HG03066 (cell line): ENCODE results near the gene SFTPD.

ENCODE experiments used
- ATAC-seq: cut with Tn5 transposase; IDR thresholded peaks from one replicate; pipeline ENCODE4 v1.9.1; 2021; ENCODE audit warnings: low read depth; ENCODE audit not compliant: unreplicated experiment

SFTPD gene

DNA sequence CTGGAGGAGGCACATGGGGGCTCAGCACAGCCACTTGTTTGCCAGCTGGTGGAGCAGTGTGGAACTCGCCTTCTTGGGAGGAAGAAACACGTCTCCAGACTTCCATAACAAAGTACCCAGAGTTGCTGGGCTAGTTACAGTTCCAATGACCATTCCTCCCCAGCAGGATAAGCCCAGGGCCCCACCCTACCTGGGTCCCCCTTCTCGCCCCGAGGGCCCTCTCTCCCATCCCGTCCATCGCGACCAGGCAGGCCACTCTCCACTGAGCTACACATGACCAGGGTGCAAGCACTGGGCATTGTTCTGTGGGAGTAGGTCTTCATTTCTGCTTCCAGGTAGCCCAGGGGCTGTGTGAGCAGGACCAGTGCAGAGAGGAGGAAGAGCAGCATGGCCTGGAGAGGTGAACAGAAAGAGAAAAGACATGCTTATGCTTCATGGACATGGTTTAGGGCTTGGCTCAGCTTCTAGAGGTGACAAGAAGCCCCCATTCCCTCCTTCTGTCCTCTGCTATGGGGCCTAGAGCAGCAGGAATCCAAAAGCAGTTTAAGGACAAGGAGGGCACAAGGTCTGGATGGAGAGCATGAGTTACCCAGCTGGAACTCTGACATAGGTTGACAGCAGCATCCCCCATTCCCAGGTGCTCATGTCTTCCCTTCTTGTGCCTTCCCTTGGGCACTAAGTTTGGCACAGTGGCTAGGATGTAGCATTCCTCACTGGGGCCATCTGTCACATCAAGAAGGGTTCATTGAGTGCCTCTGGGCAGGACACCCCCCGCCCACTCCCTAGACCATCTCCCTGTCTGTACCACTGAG, 2.4 kb downstream of the SFTPD start:
- ATAC-seq = no peak

DNA sequence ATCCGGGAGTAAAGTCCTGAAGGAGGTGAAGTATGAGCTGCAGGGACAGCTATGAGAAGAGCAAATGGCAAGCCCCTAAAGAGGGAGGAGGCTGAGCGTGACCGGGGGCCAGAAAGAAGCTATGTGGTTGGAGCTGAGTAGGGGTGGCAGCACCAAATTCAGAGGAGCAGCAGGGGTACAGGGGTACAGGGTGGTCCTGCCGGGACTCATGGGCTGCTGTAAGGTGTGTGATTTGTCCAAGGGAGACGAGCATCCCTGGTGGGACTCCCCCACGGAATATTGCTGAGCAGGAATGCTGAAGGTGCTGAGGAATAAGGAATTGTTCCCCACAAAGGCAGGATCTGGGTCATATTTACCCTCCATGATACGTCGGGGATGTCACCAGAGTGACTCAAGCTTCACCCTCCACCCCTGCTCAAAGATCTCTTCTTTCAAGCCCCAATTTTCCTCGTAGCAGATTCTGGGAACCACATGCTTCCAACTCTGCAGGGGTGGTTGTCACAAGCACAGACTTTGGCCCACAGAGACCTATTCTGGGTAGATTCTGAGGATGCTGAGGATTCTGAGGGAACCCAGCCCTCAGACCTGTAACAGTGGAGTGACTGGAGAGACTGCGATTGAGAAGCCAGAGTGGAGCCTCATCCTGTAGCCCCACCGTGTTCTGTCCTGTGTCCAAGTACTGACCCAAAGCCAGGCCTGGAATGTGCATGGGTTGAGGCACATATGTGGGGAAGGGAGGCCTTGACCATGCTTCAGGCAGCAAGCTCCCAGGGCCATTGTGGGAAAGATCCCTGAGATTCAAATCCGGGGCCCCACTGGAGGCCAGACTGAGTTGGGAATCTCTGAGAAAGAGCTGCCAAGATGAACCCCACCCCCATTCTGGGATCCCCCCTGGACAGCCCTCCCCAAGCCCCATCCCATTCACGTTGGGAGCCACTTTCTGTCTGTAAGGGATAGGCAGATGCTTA, 4.2 kb downstream of the SFTPD start:
- ATAC-seq = no peak

DNA sequence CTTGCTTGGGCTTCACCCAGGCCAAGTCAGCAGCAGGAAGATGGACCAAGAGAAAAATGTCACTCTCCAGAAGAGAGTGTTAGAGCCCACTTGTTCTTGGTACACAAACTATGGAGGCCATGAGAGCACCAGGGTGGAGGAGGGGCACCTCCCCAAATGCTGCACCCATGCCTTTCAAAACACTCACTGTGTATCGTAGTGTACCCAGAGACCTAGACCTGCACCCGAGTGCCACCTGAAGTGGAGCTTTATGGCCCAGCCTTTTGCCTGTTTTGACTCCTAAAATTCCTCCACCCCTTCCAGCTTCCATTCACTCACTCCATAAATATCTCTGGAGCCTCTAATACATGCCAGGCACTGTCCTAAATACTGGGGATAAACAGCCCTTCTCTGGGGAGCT, 5.0 kb downstream of the SFTPD start:
- no peak for ATAC-seq

DNA sequence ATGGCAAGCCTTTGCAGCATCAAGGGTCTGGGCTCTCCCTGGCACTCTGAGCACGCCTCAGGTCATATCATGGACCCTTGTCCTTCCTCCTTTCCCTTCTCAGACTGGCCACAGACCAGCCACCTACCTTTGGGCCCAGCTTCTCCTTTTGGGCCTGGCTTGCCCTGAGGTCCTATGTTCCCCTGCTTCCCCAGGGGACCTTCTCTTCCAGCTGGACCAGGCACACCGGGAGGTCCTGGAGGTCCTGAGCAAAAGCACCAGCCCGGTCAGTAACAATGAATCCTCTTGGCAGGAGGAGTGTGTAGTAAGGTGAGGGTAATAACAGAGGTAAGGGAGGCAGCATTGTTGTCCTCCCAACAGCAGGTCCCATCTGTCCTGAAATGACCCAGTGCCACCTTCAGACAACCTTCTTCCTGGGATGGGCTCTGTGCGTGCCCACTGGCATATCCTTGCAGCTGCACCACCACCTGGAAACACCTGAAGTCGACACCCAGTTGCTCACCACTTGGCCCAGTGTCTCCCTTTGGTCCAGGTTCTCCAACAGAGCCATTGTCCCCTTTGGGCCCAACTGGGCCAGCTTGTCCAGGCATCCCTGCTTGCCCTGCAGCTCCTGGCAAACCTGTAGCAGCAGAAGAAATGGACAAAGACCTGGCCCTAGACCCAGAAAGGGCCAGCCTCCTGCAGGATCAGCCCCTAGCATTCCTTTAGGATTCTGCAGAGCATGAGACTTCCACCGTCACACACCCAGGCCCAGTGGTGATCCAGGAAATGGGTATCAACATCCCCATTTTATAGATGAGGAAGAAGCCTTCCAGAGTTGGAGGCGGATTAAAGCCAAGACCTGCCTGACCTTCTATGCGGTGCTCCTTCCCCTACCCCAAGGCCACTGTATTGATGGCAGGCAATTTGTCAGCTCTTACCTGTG, 6.4 kb downstream of the SFTPD start:
- no peak for ATAC-seq

DNA sequence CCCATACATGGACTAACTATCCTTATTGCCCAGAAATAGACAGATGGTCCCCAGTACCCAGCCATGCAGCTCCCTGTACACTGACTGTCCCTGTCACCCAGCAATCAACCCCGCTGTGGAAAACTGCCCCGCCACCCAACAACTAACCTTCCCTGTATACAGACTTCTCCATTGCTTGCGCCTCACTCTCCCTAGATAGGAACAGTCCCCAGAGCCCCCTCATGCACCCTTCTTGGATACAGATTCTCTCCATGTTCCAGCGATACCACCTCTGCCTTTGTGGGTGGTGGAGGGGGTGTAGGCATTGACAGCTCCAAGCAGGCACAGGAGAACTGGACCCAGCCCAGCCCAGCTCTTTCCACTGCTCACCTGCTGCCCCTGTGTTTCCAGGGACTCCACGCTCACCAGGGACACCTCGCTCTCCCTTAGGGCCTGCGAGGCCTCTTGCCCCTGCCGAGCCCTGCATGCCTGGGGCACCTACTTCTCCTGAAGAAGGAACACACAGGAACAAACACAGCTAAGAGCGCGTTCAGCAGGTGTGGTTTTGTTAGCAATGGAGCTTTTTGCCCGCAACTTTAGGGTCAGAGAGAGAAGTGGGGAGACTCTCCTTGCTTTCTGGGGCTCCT, 7.2 kb downstream of the SFTPD start:
- no peak for ATAC-seq

DNA sequence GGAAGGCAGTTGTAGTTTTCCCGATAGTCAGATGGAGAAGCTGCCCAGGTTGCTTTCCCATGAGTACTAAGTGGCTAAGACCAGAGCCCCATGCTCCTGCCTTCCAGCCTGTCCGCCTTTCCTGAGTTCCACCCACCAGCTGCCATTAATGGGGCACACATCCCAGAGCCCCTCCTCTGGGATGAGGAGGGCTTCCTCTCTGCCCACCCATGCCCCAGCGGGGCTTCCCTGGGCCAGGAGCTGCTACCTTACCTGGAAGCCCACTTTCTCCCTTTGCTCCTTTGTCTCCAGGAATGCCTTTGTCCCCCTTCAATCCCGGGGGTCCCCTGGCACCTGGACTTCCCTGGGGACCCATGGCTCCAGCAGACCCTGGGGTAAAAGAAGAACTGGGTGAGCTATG, 7.8 kb downstream of the SFTPD start:
- no peak for ATAC-seq

DNA sequence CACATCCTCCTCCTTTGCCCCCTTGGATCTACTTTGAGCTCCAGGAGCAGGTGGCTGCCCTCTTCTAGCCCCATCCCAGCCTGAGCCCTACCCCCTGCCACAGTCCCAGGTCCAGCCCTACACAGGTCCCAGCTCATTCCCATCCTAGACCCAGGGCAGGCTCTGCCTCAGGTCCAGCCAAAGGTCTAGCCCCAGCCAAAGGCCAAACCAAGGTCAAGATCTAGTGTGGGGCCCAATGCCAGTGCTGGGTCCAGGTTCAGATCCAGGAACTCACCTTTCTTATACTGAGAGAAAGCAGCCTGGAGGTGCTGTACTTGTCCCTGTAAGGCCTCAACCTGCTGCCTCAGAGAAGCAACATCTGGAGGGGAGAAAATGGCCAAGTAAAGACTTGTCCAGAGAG, 8.5 kb downstream of the SFTPD start:
- ATAC-seq = no peak

DNA sequence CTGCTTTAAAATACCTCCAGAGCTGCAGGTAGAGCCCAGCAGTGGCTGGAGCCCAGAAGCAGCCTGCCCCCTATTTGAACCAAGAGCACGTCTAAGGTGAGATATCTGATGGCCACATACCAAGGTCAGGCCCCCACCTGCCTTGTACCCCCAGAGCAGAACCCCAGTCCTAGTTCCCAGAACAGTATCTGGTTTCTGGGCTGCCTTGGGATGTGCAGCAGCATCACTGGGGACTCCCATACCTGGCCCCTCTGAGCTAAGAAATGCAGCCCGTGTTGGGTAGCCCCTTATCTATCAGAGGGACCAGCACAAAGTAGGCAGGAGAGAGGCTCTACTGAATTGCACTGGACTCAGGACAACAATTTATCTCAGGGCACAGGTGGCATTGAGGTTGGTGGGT, 8.9 kb downstream of the SFTPD start:
- ATAC-seq = no peak

DNA sequence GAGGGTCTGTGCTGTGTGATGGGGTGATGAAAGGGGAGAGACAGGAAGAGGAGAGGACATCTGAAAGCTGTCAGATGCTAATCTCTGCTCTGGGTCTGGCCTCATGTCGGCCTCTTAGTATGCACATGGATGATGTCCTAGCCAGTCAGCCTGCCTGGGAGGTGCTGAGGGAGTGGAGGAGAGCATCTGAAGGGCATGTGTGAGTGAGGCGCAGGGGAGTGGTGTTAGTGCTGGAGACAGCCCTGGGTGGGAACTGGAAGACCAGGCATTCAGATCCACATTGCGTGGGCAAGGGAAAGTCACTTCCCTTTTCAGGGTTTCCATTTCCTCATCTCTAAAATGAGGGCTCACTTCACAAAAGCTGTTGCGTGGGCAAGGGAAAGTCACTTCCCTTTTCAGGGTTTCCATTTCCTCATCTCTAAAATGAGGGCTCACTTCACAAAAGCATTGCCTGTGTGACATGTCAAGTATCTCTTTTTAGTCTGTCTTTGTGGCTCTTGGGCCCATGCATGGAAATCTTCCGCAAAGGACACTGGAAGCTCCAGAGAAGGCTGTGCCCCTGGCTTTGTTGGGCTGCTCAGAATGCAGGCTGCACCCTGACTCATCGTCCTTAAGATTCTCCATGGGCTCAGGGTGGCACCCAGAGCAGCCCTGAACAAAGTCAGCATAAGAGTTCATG, 10.0 kb downstream of the SFTPD start:
- ATAC-seq = peak; percentile 73

DNA sequence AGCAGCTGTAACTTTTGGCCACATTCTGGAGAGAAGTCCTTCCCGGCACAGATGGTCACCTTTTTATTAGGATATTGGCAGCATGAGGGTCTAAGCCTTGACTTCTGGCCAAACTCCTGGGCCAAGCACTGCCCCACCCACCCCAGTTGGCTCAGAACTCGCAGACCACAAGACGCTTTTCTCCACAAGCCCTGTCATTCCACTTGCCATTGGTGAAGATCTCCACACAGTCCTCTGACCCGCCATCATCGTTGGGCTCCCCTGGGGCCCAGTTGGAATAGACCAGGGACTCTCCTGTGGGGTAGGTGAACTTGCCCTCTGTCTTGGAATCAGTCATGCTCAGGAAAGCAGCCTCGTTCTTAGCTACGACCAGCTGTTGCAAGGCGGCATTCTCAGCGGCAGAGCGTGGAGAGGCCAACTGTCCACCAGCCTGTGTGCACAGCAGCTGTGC, 11.2 kb downstream of the SFTPD start:
- no peak for ATAC-seq

DNA sequence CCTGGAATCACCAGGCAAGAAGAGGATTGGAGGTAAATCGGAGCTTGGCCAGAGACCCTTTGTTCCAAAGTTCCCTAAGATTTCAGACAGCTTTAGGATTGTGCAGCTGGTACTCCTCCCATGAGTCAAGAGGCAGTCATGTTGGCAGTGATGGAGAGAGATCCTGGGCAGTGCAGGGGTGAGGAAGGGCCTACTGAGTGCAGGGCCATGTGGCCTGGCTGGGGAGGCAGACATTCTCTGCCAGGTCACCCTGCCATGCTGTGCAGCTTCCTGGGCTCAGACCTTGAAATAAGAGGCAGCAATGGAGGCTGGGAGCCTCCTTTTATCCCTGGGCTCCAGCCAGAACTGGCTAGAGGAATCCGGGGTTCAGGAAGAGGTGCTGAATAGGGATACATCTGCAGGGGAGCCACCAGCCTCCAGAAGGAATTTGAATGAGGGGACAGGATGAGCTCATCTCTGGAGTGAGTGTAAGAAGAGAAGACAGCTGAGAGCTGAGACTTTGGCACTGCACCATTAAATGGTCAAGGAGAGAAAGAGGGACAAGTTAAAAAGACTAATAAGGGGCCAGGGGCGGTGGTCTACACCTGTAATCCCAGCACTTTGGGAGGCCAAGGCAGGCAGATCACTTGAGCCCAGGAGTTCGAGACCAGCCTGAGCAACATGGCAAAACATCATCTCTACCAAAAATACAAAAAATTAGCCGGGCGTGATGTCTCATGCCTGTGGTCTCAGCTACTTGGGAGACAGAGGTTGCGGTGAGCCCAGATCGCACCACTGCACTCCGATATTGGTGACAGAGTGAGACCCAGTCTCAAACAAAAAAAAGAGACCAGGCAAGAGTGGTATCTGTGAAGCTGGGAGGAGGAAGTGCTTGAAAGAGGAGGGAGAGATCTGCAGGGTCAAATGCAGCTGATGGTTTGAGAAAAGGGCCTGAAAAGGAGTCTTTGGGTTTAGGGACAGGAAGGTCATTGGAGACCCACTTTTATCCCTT, 12.0 kb downstream of the SFTPD start:
- no peak for ATAC-seq

DNA sequence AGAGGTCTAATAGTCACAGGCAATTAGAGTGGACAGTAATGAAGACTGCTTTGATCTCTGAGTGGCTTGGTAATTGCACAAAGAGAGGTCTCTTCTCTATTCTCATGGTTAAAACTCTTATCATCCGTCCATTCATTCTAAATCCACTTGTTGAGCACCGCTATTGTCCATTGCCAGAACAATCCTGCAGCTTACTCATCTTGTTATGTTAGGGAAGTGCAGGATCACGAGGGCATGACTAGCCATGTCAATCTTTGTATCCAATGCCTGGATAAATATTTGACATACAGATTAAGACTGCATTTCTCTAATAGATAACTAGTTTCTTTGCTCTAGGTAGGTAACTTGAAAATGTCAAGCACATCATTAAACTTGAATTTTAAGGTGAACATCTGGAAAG, 14.9 kb downstream of the SFTPD start:
- ATAC-seq = no peak

DNA sequence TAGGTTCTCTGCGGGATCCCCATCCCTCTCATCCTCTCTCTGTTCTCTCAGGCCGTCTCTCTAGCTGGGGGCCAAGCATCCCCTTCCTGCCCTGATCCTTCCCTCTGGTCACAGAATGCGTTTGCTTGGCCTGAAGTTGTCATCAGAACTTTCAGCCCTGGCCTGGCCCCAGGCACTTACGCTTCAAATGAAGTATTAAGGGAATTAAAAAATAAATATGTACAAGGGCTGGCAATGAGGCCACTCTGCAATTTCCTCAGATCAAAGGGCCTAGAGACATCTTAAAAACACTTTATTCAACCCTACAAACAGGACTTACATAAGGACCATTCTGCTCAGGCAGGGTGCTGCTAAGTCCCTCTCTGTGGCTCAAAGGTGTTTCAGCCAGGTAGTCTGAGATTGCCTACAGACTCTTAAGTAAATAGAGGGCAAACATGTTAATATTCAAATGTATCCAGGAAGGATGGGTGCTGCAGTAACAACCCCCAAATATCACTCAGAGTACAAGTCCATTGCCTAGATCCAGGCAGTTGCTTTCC, 16.0 kb downstream of the SFTPD start:
- ATAC-seq = no peak

DNA sequence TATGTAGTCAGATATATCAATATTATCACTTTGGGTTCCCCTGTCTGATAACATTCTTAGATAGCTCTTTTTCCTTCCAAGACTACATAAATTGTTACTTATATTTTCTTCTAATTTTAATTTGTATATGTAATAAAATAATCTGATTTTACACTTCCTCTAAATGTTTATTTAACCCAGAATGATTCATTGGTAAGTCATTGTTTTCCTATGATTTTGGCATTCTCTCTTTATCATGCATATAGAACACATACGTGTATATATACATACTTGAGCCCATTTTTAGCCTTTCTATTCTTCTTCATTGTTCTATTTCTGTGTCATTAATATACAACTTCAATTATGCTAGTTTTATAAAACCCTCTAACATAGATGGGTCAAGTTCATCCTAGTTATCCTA, 16.6 kb downstream of the SFTPD start:
- no peak for ATAC-seq

DNA sequence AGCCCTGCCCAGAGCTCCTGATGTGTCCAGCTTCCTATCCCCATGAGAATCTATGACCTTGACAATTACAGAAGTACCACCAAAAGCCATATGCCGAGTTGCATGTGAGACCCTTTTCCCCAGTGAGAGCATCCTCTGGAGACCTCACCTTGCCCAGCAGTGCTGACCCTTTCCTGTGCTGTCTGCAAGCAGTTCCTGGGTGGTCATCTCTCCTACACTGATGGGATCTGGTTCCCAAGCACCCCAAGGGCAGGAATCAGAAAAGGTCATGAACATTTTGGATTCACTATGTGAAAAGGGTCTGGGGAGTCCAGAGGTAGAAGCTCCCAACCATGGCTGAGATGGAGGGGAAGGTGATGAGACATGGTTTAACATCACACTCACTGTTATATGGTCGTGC, 18.2 kb downstream of the SFTPD start:
- ATAC-seq = no peak

DNA sequence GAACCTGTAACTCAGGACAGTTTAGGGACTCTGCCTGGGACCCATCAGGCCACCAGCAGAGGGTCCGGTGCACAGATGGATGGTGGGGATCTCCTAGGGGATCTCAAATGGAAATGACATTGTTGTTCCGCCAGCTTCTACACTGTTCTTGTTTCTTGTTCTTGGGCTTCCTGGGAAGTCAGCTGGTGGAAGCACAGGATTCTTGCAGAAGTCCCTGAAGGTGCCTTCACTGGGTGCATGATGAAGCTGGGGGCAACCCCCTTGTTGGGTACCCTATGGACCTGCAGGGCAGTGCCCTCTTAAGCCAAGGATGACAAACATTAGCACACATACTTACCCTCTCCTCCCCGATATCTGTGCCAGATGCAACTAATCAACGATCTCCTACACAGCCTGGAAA, 18.6 kb downstream of the SFTPD start:
- no peak for ATAC-seq

DNA sequence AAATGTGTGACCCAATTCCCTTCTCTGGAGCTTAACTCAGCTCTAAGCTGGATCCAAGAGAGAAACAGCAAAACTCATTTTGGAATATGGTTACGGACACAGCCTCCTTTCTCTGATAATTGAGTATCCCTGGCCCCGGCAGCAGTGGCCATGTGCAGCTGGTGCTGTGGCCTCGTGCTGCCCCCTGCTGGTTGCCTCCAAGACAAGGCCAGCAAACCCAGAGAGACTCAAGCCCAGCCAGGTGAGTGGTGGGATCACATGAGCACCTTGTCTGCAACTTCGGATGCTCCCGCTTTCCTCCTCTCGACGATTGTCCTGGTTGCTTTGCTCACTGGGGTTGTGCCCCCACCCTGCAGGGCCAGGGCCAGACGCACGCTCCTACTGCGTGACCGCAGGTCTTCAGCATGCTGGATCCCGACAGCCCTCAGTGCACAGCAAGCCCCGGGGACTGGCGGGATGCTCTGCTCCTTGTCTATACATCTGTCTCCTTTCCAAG, 19.4 kb downstream of the SFTPD start:
- ATAC-seq = peak; percentile 90

DNA sequence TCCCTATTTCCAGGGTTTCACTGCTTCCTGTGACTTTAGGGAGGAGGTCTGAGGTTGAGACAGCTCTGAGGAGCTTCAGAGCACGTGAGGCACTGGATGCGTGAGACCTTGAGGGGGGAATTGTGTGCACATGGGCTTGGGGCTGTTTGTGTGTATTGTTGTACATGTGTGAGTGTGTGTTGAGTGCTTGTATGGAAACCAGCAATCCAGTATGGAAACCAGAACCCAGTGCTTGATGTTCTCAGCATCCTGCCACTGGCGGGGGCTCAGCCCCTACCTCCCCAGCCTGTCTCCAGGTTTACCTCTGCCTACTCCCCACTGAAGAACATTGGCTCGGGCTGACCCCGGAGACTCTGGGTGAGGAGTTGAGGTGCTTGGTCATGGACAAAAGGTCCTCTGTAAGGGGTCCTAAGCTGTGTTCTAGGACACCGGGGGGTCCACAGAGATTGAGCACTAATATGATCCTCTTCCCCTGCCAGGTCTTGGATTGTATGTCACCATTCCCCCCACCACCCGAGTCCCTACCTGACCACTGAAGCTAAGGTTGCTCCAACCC, 20.8 kb downstream of the SFTPD start:
- ATAC-seq = no peak
